Daoy (cell line): ENCODE measurements around the gene SMYD3. TPM values are rescaled to one million over a fixed set of nuclear protein-coding genes. Genes with fewer than 3 reads are reported as not detected.

Experiments used
- DNase-seq: peaks from one replicate; pipeline ENCODE4 v3.0.0-alpha.2; 2015; ENCODE audit warnings: low read depth
- total RNA-seq: library from RNA; depleted of rRNA; stranded (reverse); fragments of >200 nt; shearing (Covaris generic); gene quantifications from 2 replicates; pipeline ENCODE4 v1.2.3, GENCODE V29; 2014

SMYD3 gene
- total RNA-seq, 1 experiment from 2014 or later = 21.4 TPM

DNA sequence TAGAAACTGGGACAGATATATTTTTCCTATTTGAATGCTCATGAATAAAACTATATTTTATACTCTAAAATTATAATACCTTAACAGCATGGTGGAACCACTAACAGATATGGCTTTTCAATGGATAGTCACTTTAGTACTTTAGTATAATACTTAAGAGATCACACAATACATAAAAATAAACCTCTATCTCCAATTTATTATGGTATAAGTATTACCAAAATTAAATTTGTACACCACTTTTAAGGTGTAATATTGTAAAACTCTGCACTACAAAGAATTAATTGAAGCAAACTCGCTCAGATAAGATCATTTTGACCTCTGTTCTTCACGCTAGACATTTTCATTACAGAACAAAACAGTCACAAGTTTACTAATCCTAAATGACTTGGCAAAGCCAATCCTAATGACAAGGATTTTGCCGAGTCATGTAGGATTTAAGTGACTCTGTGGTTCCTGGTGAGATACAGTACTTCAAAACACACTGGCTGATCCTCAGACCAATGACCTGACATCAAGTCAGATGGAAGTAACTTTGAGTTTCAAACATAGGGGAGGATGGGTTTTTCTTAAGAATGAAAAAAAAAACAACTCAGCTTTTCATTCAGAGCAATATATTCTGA lies 200.6 kb downstream of the SMYD3 start:
- DNase-seq = peak; percentile 6

DNA sequence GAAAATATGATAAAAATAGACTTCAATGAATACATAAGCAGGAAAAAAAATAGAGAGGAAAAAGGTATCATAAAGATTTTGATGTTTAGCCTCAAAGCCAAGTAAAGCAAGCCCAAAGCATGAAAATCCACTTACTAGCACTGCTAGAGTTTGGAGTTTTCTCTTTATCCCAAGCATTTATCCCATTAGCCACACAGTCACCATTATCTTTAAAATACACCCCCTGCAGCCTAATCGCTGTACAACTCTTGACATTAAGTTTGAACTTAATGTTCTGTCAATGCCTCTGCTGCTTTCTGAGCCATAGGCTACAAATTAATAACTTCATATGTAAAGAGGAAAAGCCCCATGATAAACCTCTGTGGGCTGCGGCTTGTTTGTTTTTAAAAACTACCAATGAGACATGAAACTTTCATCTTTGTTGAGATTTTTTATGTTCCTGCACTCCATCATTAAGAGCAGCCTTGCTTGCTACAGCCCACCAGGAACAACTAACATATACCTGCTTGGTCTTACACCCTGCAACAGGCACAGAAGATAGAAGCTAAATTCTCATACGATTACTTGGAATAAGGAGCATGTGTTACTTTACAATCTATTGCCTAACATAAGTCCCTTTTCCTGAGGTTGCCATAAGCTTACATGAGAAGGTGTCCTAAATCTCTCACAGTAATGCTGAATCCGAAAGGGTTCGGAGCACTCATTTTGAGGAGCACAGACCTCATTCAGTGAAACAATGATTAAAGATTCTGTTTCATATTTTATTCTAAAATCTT lies 202.4 kb downstream of the SMYD3 start:
- DNase-seq = no peak

DNA sequence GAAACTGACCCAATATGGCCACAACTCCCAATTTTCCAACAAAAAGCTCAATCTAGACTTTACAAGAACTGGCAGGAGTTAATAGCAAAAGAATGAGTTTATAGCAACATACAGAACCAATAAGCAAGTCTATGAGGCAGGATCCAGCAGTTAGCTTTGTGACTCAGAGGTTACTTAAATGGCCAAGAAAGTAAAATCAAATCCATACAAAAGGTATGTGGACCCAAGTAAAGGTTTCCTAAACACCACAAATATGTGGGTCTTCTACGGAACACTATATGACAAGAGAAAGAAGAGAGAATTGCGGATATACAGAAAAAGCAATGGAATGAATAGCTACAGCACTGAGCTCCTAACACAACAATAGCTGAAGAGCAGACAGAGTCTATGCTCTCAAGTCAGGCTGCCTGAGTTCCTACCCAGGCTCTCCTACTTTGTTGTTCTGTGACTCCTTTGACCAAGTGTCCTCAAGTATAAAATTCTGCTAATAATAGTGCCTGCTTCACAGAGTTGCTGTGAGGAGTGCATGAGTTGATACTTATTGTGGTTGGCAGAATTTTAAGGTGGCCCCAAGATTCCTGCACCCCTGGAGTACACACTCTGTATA lies 204.3 kb downstream of the SMYD3 start:
- DNase-seq = no peak

DNA sequence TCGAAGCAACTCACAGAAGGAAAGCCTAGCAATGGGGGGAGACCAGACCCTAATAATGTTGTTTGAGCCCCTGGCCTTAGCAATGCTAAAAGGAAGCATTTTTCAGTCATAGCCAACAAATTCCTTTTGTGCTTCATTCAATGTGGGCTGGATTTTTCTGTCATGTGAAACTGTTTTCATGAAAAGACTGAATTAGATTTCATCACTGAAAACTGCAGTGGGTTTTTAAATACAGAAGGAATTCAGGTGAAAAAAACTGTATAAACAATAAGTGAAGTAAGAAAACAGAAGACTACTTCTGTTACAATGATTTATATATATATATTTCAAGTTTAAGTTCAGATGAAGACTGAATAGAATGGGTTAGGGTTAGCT lies 204.8 kb downstream of the SMYD3 start:
- no peak for DNase-seq

DNA sequence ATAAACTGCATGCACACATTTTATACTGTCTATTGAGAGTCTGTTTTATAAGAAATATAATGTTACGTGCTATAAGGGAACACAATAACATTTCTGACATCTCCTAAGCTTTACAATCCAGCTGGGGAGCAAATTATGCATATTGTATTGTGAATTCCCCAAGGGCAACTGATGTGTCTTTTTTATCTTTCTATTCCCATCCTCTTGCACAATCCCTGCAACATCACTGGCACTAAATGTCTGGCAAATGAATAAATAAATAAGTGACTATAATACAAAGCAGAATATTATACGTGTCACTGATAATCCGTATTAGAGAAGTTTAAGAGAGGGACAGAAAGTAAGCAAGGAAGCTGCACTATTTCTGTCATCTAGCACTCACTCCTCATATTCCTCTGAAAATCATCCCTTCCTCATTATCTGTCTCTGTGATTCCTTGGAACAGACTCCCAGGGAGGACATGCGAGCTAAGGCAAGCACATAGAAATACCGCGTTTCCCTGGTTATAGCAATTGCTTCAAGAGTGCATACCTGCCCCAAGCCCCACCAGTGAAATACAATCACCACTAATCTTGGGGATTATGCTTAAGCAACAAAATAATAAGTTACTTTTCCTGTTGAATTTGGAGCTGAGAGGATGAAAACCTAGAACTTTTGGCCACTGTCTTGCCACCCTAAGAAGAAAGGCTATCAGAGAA lies 205.4 kb downstream of the SMYD3 start:
- DNase-seq = no peak

DNA sequence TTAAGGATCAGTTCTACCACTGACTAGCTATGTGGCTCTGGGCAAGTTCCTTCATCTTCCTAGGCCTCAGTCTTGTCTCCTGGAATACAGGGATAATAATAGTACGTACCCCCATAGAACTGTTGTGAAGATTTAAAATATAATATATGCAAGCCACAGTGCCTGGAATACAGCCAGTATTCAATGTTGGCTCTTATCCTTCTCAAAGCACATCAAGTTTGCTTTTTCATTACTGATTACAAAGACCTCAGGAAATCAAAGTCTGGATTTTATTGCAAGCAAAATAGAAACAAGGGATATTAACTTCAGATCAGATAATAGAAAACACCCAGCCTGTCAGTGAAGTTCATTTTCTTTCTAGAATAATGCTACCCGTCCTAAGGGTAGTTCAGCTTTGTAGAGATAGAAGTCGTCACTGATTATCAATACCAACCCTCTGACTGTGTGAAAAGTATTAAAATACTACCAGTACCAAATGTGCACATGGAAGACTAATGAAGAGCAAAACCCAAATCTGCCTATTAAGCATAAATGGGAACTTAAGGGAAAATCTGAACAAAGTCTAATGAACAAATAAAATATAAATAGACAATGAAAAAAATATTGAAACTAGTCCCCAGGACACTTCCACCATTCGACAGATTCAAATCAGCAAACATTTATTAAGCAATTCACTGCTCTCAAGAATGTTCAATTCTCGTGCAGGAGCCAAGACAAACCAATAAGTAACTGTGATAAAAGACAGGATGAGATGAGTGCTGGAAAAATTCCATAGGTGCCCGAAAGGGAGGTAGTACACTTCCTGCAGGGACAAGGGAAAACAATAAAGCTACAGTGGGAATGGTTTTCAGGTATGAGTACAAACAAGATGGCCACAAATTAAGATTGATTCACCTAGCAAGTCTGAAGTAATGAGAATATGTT lies 206.2 kb downstream of the SMYD3 start:
- no peak for DNase-seq

DNA sequence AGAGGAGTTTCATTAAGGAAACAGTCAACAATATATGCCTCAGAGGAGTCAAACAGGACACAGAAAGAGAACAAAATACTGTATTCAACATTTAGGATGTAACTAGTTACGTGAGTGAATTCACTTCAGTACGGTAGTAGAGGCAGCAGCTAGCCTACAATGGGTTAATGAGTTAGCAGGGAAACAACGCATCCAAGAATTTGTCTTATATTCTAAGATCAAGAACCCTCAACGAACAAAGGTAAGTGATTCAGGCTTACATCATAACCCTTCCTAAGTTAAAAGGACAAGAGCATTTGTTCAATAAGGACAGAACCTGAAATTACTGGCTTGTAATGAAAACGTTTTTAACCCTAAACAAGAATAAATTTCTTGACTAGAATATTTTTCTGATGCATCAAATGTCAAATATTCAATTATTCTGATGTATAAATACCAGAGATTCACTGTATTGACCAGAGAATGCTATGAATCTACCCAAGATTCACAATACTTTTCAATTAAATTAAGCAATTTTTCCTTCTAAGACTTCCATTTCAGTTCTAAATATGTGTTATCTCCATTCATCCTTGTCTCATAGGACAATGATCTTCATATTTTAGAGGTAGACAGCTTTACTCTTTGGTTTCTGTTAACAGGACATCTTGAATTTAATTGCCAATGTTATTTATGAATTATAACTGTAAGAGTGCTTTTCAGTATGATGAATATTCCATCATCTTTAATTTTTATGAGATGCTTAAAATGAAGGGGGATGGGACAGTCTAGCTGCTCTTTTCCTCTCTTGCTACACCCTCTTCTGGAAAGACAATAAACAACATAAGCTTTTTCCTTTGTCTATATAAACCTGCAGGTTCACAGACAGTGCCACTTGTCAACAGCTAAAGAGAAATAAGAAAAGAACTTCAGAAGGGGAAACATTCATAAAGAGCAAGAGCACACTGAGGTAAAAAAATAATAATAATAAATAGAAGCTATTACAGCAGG lies 209.5 kb downstream of the SMYD3 start:
- DNase-seq = no peak

DNA sequence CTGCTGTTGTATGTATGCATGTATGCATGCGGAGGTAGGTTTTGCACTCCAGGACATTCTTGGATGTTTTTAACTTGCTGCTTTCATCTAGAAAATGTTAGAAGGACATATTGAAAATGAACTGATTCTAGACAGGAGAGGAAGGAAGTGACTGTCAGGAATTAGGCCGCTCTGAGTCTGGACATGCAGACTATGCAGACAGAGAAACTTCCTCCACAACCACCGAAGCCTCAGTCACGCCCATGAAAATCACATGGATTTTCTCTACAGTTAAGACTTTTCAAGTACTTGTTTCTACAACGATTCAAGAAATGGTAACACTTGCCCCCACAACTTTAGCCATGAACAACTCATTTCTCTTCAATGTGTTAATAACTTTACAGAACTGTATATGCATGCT lies 211.1 kb downstream of the SMYD3 start:
- DNase-seq = no peak

DNA sequence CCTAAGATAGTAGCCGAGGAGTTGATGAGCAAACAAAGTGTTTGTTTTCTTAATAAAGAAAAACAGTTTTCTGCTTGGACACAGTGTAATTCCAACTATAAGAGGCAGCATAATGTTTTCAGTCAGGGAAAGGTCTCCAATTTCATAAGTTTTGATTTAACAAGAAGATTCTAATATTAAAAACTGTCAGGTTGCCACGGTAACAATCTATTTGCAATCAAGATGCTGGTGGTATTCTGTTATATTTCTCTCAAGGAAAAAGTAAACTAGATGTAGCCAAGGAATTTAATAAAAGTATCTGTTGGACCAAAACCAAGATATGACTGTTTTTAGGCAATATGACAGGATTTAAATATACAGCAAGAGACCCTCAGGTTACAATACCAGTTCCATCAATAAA lies 211.7 kb downstream of the SMYD3 start:
- DNase-seq = no peak

DNA sequence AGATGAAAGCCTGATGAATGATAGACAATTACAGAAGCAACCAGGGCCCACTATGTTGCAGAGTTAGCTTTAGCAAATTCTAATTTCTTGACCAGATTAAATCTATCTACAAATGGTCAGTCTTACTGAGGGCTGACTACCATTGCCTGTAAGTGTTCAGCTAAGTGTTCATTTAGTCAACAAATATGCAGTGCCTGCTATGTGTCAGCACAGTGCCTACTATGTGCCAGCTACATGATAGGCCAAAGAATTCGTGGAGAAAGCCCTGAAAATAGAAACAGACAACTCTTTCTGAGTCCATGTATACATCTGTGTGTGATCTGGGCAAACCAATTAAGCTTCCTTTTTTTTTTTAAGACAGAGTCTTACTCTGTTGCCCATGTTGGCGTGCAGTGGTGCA lies 212.8 kb downstream of the SMYD3 start:
- DNase-seq = no peak

DNA sequence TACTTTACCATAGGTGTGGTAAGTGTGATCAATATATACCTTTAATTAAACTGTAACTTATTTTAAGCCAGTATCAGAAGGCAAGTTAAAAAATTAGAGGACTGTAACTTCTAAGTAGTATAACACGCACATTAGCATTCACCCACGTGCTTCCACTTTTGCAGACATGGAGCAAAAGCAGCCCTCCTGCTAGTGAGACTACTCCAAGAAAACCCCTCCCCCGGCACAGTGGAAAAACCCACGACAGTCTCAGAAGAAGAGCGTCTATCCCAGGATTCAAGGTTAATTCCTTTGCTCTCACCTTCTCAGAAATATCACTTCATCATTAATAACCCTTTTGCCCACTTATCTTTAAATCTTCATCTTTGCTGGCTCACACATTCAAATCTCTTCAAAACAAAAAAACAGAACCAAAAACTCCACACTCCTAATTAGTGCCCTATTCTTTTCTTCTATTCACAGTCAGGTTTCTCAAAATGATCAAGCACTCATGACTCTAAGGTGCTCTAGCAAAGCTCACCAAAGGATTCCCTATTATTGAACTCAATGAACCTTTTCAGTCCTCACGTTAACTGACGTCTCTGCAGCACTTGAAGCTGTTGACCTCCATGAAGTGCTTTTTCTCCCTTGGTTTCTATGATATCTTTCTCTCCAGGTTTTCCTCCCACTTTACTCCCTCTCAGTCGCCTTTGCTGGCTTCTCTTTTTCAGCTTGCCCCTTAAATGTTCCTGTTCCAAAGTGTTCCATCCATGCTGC lies 213.5 kb downstream of the SMYD3 start:
- DNase-seq = no peak

DNA sequence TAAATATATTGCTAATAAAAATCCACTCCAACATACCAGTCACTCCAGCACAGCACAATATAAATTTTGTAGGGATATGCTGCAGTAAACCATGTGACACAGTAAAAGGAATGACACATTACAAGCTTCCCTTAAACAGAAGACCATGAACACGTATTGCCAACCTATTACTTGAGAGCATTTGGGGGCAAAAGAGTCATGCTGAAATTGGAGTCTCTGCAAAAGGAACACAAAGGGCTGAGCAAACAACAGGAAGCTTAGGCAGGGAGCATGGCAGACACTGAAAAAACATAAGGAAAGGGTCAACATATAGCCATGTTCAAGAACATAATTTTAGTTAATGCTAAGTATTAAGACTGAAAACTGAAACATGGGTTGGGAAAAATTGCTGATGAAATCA lies 214.5 kb downstream of the SMYD3 start:
- DNase-seq = no peak

DNA sequence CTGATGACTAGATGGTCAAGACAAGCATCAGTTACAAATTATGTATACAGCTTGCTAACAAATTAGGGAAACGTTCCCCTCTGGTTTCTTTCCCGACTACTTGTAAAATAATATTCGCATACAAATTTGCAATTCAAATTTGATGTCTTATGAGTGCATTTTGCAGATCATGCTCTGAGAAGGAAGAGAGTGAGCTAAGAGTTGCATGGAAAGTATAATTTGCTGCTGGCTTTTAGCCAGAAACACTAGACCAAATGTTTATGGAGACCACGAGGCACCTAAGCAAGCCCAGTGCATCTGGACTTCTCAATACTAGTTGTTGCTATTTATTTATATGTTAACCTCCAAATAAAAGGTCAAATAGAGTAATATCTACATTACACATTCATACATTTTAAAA lies 216.0 kb downstream of the SMYD3 start:
- no peak for DNase-seq

DNA sequence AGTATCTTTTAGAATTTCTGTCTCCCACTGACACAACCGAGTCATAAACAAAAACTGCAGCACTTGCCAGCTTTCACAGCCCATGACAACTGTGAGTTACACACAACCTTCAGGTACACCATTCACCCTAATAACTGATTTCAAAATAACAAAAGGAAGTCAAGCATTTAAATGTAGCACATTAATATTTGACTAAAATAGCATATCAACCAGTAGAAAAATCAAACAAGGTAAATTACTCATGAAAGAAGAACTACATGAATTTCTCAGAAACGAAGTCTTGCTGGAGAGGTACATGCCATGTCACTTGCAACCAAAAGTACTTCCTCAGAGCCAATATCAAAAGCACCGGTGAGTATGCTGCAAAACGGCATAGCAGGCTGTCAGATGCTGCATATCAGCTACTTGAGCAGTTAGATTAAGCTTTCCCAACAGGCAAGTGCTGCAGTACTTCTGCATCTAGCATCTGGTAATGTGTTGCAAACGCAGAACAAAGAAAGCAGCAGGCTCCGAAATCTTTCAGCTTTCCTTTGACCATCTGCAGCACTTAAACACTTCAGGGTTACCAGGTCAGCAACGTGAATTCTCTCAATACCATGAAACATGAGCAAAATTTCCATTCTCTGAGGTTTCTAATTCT lies 223.2 kb downstream of the SMYD3 start:
- DNase-seq = no peak

DNA sequence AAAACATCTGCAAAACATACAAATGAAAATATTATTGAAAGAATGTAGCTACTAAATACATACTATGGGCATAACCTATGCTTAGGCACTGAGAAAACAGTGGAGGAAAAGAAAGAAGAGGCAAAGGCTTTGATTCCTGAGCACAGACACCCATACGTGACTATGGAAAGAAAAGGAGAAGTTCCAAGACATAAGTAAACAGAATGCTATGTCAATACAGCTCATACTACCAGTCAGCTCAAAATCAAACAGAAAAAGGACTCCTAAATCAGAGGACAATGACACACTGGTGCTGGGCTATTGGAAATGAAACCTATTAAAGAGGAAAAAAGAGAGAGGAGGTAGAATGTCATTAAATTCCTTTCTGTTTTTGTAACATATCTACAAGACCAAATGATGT lies 225.4 kb downstream of the SMYD3 start:
- no peak for DNase-seq

DNA sequence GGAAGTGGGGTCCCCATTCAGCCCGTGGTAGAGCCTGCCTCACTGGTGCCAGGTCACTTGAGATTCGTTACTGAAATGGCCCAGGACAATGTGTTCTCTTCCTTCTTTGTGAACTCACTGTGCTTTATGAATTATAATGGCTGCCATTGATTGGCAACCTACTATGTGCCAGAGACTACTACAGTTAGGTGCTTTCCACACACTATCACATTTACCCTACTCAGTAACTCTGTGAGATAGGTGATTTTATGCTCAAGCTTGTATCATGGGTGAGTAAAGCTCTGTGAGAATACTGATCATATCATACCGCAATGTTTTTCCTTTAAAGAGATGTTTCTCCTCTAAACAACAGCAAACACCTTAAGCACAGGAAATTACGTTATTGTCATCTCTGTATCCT lies 225.9 kb downstream of the SMYD3 start:
- no peak for DNase-seq

DNA sequence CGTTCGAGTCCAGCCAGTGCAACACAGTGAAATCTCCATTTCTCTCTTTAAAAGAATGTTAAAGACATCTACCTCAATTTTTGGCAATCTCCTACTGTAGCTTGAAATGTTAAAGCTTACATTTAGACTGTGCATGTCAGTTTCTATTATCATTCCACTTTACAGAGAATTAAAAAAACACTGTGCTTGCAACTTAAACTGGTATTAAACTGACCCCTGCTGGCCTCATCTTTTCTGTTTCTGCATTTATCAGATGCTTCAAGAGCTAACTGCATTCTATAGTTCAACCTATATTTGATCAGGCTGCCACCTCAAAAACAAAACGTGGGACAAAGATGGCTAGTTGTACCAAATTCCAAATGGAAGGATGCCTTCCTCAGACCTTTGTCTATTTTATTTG lies 226.5 kb downstream of the SMYD3 start:
- no peak for DNase-seq

DNA sequence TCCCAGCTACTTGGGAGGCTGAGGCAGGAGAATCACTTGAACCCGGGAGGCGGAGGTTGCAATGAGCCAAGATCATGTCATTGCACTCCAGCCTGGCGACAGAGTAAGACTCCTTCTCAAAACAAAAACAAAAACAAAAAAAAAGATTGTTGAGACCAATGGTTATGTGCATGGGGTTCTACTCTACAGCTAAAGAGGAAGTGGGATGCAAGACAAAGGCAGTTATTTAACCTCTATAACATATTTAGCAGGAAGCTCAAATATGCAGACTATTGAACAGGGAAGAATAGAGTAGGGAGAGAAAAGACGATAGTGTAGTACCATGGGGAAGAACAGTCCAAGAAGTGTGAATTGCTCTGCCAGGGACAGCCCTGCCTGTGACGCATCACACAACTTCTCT lies 227.7 kb downstream of the SMYD3 start:
- DNase-seq = no peak

DNA sequence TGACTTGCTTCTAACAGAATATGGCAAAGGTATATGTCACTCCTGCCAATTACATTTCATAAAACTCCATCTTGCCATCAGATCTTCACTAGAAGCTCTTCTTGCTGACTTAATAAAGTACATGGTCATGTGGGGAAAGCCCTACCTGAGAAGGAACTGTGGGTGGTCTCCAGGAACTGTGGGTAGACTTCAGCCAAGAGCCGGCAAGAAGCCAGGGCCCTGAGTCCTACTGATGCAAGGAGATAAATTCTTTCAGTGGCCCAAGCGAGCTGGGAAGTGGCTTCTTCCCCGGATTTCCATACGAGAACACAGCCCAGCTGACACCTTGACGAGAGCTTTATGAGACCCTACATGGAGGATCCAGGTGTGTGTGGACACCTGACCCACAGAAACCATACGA lies 228.7 kb downstream of the SMYD3 start:
- no peak for DNase-seq
